HepG2 (cell line): ENCODE results near the gene ABCC1. TPM values are rescaled to one million over a fixed set of nuclear protein-coding genes. Genes with fewer than 3 reads are reported as not detected.

Experiments used
- ARID2 ChIP-seq: sonication (generic); formaldehyde crosslinking; IDR thresholded peaks from 2 replicates; pipeline ENCODE4 v1.8.1; 2022; ENCODE audit warnings: mild to moderate bottlenecking, missing genetic modification reagents, borderline replicate concordance
- ARNT ChIP-seq: fragments of 450-650 bp; IDR thresholded peaks from 2 replicates; pipeline ENCODE4 v1.6.1; 2017
- FOXK1 ChIP-seq: sonication (generic); formaldehyde crosslinking; IDR thresholded peaks from 2 replicates; pipeline ENCODE4 v1.4.0; 2020; ENCODE audit warnings: low read depth, missing genetic modification reagents, borderline replicate concordance
- RAD21 ChIP-seq: fragments of 450-650 bp; formaldehyde crosslinking; IDR thresholded peaks from 2 replicates; pipeline ENCODE4 v1.5.0; 2020; ENCODE audit warnings: mild to moderate bottlenecking
- ZNF12 ChIP-seq: sonication (generic); formaldehyde crosslinking; IDR thresholded peaks from 2 replicates; pipeline ENCODE4 v1.5.0; 2020; ENCODE audit warnings: missing genetic modification reagents
- ZNF234 ChIP-seq: sonication (generic); formaldehyde crosslinking; conservative IDR thresholded peaks from 2 replicates; pipeline ENCODE4 v1.5.1; 2020; ENCODE audit warnings: mild to moderate bottlenecking, missing genetic modification reagents
- ZNF274 ChIP-seq: sonication (generic); formaldehyde crosslinking; IDR thresholded peaks from 2 replicates; pipeline ENCODE4 v1.5.1; 2020; ENCODE audit warnings: mild to moderate bottlenecking, missing genetic modification reagents
- ZNF292 ChIP-seq: sonication (generic); formaldehyde crosslinking; IDR thresholded peaks from 2 replicates; pipeline ENCODE4 v1.8.1; 2022; ENCODE audit warnings: mild to moderate bottlenecking, low read depth, missing genetic modification reagents, borderline replicate concordance
- ZNF30 ChIP-seq: sonication (generic); formaldehyde crosslinking; IDR thresholded peaks from 2 replicates; pipeline ENCODE4 v1.5.0; 2020; ENCODE audit warnings: mild to moderate bottlenecking, missing genetic modification reagents
- ZNF343 ChIP-seq: sonication (generic); formaldehyde crosslinking; IDR thresholded peaks from 2 replicates; pipeline ENCODE4 v1.4.0; 2020; ENCODE audit warnings: mild to moderate bottlenecking, missing genetic modification reagents
- ZNF883 ChIP-seq: sonication (generic); formaldehyde crosslinking; IDR thresholded peaks from 2 replicates; pipeline ENCODE4 v1.5.1; 2020; ENCODE audit warnings: mild to moderate bottlenecking, missing genetic modification reagents; ENCODE audit errors: not compliant biosample characterization
- polyA plus RNA-seq, 8 experiments: library from polyadenylated mRNA; depleted of rRNA in 3 of 8; stranded (reverse) in 7 of 8; unstranded in 1 of 8; fragments of >200 nt; fragmentation: Illumina TruSeq in 4 of 8; extraction: Trizol in 4 of 8; gene quantifications; 2 replicates each; pipeline versions ENCODE4 v1.2.1 to v1.2.3, GENCODE V29; 2011 to 2016; ENCODE audit warnings: low read depth in 4 of 8, missing spikeins in 1 of 8, mixed read lengths in 1 of 8; ENCODE audit not compliant: insufficient read depth in 1 of 8
- total RNA-seq, 5 experiments: library from RNA; depleted of rRNA; stranded (reverse); fragments of >200 nt; fragmentation: Illumina TruSeq; extraction: Trizol; gene quantifications; 2 replicates each; pipeline ENCODE4 v1.2.3, GENCODE V29; 2016; ENCODE audit warnings: low read depth in 1 of 5
- TF ChIP-seq, protein P1 (sequence below): sonication (generic); formaldehyde crosslinking; IDR thresholded peaks from 2 replicates; pipeline ENCODE4 v1.4.0; 2020; ENCODE audit warnings: missing genetic modification reagents, mild to moderate bottlenecking, borderline replicate concordance
- TF ChIP-seq, protein P2 (sequence below): fragments of 450-650 bp; IDR thresholded peaks from 2 replicates; pipeline ENCODE4 v1.6.1; 2017
- TF ChIP-seq, protein P3 (sequence below): sonication (generic); formaldehyde crosslinking; IDR thresholded peaks from 2 replicates; pipeline ENCODE4 v1.4.0; 2020; ENCODE audit warnings: missing genetic modification reagents, borderline replicate concordance
- TF ChIP-seq, protein P4 (sequence below): sonication (generic); formaldehyde crosslinking; IDR thresholded peaks from 2 replicates; pipeline ENCODE4 v1.5.0; 2020; ENCODE audit warnings: missing genetic modification reagents
- TF ChIP-seq, protein P5 (sequence below): fragments of 450-650 bp; IDR thresholded peaks from 2 replicates; pipeline ENCODE4 v1.6.1; 2016

Gene ABCC1
- total and polyA plus RNA-seq, 2 of the 13 experiments (the other 11 are each of a cell fraction or from before 2014, with no cell fraction given) = 13.0 to 30.6 TPM

DNA sequence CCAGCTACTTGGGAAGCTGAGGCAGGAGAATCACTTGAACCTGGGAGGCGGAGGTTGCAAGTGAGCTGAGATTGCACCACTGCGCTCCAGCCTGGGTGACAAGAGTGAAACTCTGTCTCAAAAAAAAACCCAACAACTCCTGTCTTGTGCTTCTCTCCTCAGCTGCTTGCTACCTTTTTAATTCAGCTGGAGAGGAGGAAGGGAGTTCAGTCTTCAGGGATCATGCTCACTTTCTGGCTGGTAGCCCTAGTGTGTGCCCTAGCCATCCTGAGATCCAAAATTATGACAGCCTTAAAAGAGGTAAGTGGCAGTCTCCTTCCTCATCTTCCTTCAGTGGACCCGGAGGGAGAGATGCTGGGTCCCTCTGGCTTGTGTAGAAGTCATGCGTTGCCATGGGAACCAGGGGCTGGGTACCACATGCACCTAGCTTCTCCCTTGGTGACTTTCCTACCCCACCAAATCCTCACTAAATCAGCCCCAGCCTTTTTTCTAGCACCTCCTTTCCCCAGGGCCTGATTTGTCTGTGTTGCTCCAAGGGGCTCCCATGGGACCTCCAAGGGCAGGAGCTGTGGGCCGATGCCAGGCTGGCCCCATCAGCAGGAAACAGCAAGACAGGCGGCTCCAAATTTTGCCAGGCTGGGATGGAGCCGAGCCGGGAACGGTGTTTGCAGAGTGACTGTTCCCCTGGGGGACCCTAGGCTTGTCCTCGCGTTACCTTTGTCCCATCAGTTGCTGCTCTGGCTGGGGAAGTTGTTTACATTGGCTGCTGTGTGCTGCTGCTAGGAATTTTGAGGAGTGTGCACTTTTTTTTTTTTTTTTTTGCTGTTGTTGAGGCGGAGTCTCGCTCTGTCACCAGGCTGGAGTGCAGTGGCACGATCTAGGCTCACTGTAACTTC lies 65.2 kb downstream of the ABCC1 start (continued):
- TF ChIP-seq, protein P1, sequence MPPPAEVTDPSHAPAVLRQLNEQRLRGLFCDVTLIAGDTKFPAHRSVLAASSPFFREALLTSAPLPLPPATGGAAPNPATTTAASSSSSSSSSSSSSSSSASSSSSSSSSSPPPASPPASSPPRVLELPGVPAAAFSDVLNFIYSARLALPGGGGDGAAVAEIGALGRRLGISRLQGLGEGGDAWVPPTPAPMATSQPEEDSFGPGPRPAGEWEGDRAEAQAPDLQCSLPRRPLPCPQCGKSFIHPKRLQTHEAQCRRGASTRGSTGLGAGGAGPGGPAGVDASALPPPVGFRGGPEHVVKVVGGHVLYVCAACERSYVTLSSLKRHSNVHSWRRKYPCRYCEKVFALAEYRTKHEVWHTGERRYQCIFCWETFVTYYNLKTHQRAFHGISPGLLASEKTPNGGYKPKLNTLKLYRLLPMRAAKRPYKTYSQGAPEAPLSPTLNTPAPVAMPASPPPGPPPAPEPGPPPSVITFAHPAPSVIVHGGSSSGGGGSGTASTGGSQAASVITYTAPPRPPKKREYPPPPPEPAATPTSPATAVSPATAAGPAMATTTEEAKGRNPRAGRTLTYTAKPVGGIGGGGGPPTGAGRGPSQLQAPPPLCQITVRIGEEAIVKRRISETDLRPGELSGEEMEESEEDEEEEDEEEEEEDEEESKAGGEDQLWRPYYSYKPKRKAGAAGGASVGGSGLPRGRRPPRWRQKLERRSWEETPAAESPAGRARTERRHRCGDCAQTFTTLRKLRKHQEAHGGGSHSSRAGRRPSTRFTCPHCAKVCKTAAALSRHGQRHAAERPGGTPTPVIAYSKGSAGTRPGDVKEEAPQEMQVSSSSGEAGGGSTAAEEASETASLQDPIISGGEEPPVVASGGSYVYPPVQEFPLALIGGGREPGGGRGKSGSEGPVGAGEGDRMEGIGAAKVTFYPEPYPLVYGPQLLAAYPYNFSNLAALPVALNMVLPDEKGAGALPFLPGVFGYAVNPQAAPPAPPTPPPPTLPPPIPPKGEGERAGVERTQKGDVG (CRISPR knock-in tag) = peak; percentile 70; the same call in 1 of the 2 replicates
- TF ChIP-seq ZNF12 (CRISPR knock-in tag) (peak; percentile 84; the same call in 1 of the 2 replicates), ZNF883 (no peak), ARID2 (CRISPR knock-in tag) (no peak), ZNF30 (CRISPR knock-in tag) (no peak), RAD21 (CRISPR knock-in tag) (no peak), FOXK1 (CRISPR knock-in tag) (peak; percentile 89), ZNF343 (CRISPR knock-in tag) (no peak), ZNF234 (CRISPR knock-in tag) (no peak), ARNT (no peak), ZNF274 (CRISPR knock-in tag) (no peak), ZNF292 (CRISPR knock-in tag) (0 out of 2 replicates have a peak, but pooled peaks have one; percentile 55)
- TF ChIP-seq, protein P2, sequence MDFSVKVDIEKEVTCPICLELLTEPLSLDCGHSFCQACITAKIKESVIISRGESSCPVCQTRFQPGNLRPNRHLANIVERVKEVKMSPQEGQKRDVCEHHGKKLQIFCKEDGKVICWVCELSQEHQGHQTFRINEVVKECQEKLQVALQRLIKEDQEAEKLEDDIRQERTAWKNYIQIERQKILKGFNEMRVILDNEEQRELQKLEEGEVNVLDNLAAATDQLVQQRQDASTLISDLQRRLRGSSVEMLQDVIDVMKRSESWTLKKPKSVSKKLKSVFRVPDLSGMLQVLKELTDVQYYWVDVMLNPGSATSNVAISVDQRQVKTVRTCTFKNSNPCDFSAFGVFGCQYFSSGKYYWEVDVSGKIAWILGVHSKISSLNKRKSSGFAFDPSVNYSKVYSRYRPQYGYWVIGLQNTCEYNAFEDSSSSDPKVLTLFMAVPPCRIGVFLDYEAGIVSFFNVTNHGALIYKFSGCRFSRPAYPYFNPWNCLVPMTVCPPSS = no peak
- TF ChIP-seq, protein P3, sequence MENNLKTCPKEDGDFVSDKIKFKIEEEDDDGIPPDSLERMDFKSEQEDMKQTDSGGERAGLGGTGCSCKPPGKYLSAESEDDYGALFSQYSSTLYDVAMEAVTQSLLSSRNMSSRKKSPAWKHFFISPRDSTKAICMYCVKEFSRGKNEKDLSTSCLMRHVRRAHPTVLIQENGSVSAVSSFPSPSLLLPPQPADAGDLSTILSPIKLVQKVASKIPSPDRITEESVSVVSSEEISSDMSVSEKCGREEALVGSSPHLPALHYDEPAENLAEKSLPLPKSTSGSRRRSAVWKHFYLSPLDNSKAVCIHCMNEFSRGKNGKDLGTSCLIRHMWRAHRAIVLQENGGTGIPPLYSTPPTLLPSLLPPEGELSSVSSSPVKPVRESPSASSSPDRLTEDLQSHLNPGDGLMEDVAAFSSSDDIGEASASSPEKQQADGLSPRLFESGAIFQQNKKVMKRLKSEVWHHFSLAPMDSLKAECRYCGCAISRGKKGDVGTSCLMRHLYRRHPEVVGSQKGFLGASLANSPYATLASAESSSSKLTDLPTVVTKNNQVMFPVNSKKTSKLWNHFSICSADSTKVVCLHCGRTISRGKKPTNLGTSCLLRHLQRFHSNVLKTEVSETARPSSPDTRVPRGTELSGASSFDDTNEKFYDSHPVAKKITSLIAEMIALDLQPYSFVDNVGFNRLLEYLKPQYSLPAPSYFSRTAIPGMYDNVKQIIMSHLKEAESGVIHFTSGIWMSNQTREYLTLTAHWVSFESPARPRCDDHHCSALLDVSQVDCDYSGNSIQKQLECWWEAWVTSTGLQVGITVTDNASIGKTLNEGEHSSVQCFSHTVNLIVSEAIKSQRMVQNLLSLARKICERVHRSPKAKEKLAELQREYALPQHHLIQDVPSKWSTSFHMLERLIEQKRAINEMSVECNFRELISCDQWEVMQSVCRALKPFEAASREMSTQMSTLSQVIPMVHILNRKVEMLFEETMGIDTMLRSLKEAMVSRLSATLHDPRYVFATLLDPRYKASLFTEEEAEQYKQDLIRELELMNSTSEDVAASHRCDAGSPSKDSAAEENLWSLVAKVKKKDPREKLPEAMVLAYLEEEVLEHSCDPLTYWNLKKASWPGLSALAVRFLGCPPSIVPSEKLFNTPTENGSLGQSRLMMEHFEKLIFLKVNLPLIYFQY (CRISPR knock-in tag) = no peak
- TF ChIP-seq, protein P4, sequence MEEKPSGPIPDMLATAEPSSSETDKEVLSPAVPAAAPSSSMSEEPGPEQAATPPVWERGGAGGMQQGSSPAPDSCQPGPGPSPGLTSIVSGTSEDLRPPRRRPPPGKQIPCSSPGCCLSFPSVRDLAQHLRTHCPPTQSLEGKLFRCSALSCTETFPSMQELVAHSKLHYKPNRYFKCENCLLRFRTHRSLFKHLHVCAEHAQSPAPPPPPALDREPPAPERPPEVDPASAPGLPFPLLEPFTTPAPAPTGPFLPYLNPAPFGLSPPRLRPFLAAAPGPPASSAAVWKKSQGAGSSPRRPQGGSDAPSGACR = no peak
- TF ChIP-seq, protein P5, sequence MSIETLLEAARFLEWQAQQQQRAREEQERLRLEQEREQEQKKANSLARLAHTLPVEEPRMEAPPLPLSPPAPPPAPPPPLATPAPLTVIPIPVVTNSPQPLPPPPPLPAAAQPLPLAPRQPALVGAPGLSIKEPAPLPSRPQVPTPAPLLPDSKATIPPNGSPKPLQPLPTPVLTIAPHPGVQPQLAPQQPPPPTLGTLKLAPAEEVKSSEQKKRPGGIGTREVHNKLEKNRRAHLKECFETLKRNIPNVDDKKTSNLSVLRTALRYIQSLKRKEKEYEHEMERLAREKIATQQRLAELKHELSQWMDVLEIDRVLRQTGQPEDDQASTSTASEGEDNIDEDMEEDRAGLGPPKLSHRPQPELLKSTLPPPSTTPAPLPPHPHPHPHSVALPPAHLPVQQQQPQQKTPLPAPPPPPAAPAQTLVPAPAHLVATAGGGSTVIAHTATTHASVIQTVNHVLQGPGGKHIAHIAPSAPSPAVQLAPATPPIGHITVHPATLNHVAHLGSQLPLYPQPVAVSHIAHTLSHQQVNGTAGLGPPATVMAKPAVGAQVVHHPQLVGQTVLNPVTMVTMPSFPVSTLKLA = peak; percentile 57
